ENCODE data around the gene PTPRM.
A peak's percentile ranks its signal among the peaks of the same experiment; 100 is the strongest.

Gene PTPRM

GRCh38 chr18:8176554-8176953 is 609.4 kb downstream of the PTPRM start:
- no peak for DNase-seq (ENCODE audit: low read depth)
- TF ChIP-seq POLR2A (IDR thresholded peaks at IDR 0.05; ENCODE audit: extremely low read depth, insufficient read length) (no peak), MYC (IDR thresholded peaks at IDR 0.05; ENCODE audit: low read depth, low read length) (no peak), CTCF (IDR thresholded peaks at IDR 0.05; ENCODE audit: low read depth, low read length) (no peak), MAX (IDR thresholded peaks at IDR 0.05; ENCODE audit: low read depth, low read length) (no peak)
- no peak overlapping the region for H3K4me3 ChIP-seq (ENCODE audit: low read depth, low read length)

GRCh38 chr18:8177330-8178016 is 610.4 kb downstream of the PTPRM start:
- DNase-seq (ENCODE audit: low read depth): peak; percentile 2
- no peak overlapping the region for H3K4me3 ChIP-seq (ENCODE audit: low read depth, low read length)
- TF ChIP-seq CTCF (IDR thresholded peaks at IDR 0.05; ENCODE audit: low read depth, low read length) (no peak), POLR2A (IDR thresholded peaks at IDR 0.05; ENCODE audit: extremely low read depth, insufficient read length) (no peak), MAX (IDR thresholded peaks at IDR 0.05; ENCODE audit: low read depth, low read length) (no peak), MYC (IDR thresholded peaks at IDR 0.05; ENCODE audit: low read depth, low read length) (no peak)

GRCh38 chr18:8186413-8186812 is 619.3 kb downstream of the PTPRM start:
- no peak for DNase-seq (ENCODE audit: low read depth)
- no peak for TF ChIP-seq MYC (IDR thresholded peaks at IDR 0.05; ENCODE audit: low read depth, low read length)
- no peak for TF ChIP-seq MAX (IDR thresholded peaks at IDR 0.05; ENCODE audit: low read depth, low read length)
- no peak for TF ChIP-seq POLR2A (IDR thresholded peaks at IDR 0.05; ENCODE audit: extremely low read depth, insufficient read length)
- no peak for TF ChIP-seq CTCF (IDR thresholded peaks at IDR 0.05; ENCODE audit: low read depth, low read length)
- H3K4me3 ChIP-seq (ENCODE audit: low read depth, low read length): no peak overlapping the region

- DNase-seq (ENCODE audit: low read depth): no peak
- TF ChIP-seq MAX (IDR thresholded peaks at IDR 0.05; ENCODE audit: low read depth, low read length): no peak
- no peak for TF ChIP-seq CTCF (IDR thresholded peaks at IDR 0.05; ENCODE audit: low read depth, low read length)
- TF ChIP-seq MYC (IDR thresholded peaks at IDR 0.05; ENCODE audit: low read depth, low read length): no peak
- no peak for TF ChIP-seq POLR2A (IDR thresholded peaks at IDR 0.05; ENCODE audit: extremely low read depth, insufficient read length)
- H3K4me3 ChIP-seq (ENCODE audit: low read depth, low read length): no peak overlapping the region
These were observed 621.1 kb downstream of the PTPRM start for GRCh38 chr18:8188184-8188583.

- no peak overlapping the region for H3K4me3 ChIP-seq (ENCODE audit: low read depth, low read length)
These were observed 623.9 kb downstream of the PTPRM start for GRCh38 chr18:8190980-8191379.

More at GRCh38 chr18:8190980-8191379, 623.9 kb downstream of the PTPRM start:
- no peak for DNase-seq (ENCODE audit: low read depth)
- TF ChIP-seq MYC (IDR thresholded peaks at IDR 0.05; ENCODE audit: low read depth, low read length) (no peak), MAX (IDR thresholded peaks at IDR 0.05; ENCODE audit: low read depth, low read length) (no peak), CTCF (IDR thresholded peaks at IDR 0.05; ENCODE audit: low read depth, low read length) (no peak), POLR2A (IDR thresholded peaks at IDR 0.05; ENCODE audit: extremely low read depth, insufficient read length) (no peak)
